ENCODE measurements around the gene GARRE1.

- TF ChIP-seq POLR2AphosphoS5 (IDR thresholded peaks at IDR 0.05; ENCODE audit: low read depth, low read length): no peak
- TF ChIP-seq POLR2A (IDR thresholded peaks at IDR 0.05; ENCODE audit: low read depth, low read length): no peak
- TF ChIP-seq SPI1 (IDR thresholded peaks at IDR 0.05; ENCODE audit: low read depth, low read length): no peak
Measured at GRCh38 chr19:34225659-34226015, 28.7 kb upstream of the GARRE1 start.

All from GM12891 (cell line).